Thyroid gland (tissue), 4 donors: ENCODE measurements around the gene OR2V2. TPM values are rescaled to one million over a fixed set of nuclear protein-coding genes. Genes with fewer than 3 reads are reported as not detected.
"Not testable (repeated sequence)": the region's sequence is repeated elsewhere in the genome, so short reads cannot be mapped to it uniquely, and the experiment has no call there.

ENCODE experiments used
- DNase-seq, 2 donors: peaks; one replicate each; pipeline ENCODE4 v3.0.0-alpha.2; 2019
- H3K27ac ChIP-seq, 3 donors: fragments of 200-600 bp; sonication (generic); 1 replicate in 2 of 3; 2 replicates in 1 of 3; pipeline ENCODE4 v1.5.1; 2016 to 2019; ENCODE audit warnings: mild to moderate bottlenecking in 1 of 3, moderate library complexity in 1 of 3
- H3K27me3 ChIP-seq: fragments of 200-600 bp; sonication (generic); one replicate; pipeline ENCODE4 v1.5.1; 2019
- H3K36me3 ChIP-seq, 2 donors: fragments of 200-600 bp; sonication (generic); one replicate each; pipeline ENCODE4 v1.5.1; 2016 to 2019
- H3K4me1 ChIP-seq, 2 donors: fragments of 200-600 bp; sonication (generic); one replicate each; pipeline ENCODE4 v1.5.1; 2017 to 2019
- H3K4me3 ChIP-seq, 3 donors: fragments of 200-600 bp; sonication (generic); replicated peaks in 1 of 3; 1 replicate in 2 of 3; 2 replicates in 1 of 3; pipeline ENCODE4 v1.5.1; 2016; ENCODE audit warnings: mild to moderate bottlenecking in 1 of 3
- H3K9me3 ChIP-seq: fragments of 200-600 bp; sonication (generic); one replicate; pipeline ENCODE4 v1.5.1; 2017
- POLR2A ChIP-seq, 2 donors: fragments of 450-650 bp; IDR thresholded peaks; one replicate each; pipeline ENCODE4 v1.6.1; 2017; ENCODE audit warnings: antibody characterized with exemption in 2 of 2, mild to moderate bottlenecking in 2 of 2, moderate library complexity in 1 of 2
- WGBS, 2 donors: methylation state at CpG; one replicate each; pipeline ENCODE4 v1.1.5; 2017; 5-methylcytosine and 5-hydroxymethylcytosine counted together
- intact Hi-C: fragments of 100-400 bp; cut with DNase I; formaldehyde crosslinking; loops from one replicate; pipeline ENCODE4 v1.15.1; 2023
- total RNA-seq, 4 donors: library from RNA; depleted of rRNA; stranded (reverse); fragments of >200 nt; gene quantifications; one replicate each; pipeline ENCODE4 v1.2.3, GENCODE V29; 2016
- TF ChIP-seq, protein P1 (sequence below), 6 experiments: fragments of 200-600 bp in 3 of 6; fragments of 450-650 bp in 3 of 6; sonication (generic) in 3 of 6; IDR thresholded peaks; one replicate each; pipeline ENCODE4 v1.5.1; 2016 to 2019; ENCODE audit warnings: antibody characterized with exemption in 6 of 6, mild to moderate bottlenecking in 2 of 6, inconsistent platforms in 1 of 6, moderate library complexity in 1 of 6

The OR2V2 gene
- total RNA-seq, 4 donors from 2014 or later: not detected

- no peak overlapping the region for H3K4me3 ChIP-seq
- TF ChIP-seq, protein P1, sequence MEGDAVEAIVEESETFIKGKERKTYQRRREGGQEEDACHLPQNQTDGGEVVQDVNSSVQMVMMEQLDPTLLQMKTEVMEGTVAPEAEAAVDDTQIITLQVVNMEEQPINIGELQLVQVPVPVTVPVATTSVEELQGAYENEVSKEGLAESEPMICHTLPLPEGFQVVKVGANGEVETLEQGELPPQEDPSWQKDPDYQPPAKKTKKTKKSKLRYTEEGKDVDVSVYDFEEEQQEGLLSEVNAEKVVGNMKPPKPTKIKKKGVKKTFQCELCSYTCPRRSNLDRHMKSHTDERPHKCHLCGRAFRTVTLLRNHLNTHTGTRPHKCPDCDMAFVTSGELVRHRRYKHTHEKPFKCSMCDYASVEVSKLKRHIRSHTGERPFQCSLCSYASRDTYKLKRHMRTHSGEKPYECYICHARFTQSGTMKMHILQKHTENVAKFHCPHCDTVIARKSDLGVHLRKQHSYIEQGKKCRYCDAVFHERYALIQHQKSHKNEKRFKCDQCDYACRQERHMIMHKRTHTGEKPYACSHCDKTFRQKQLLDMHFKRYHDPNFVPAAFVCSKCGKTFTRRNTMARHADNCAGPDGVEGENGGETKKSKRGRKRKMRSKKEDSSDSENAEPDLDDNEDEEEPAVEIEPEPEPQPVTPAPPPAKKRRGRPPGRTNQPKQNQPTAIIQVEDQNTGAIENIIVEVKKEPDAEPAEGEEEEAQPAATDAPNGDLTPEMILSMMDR (IDR thresholded peaks at IDR 0.05): no peak
- TF ChIP-seq POLR2A (IDR thresholded peaks at IDR 0.05): peak in 1 of 2 donors; percentile 32
- H3K27ac ChIP-seq: no peak overlapping the region
- WGBS, 2 donors: 7 to 14% methylated on average over 21 to 25 of the region's 62 CpGs
- intact Hi-C loops: no loop called here
- H3K4me1 ChIP-seq: peaks cover 6% of the 10 kb centered on the region in 2 donors
- H3K27me3 ChIP-seq: peaks cover 9% of the 10 kb centered on the region
- no peaks in the 10 kb centered on the region for H3K9me3 ChIP-seq
- no peaks in the 10 kb centered on the region for H3K36me3 ChIP-seq
- DNase-seq: peak; percentile 62 to 87
Measured at GRCh38 chr5:181100121-181100875, 47.1 kb upstream of the OR2V2 start.

DNA sequence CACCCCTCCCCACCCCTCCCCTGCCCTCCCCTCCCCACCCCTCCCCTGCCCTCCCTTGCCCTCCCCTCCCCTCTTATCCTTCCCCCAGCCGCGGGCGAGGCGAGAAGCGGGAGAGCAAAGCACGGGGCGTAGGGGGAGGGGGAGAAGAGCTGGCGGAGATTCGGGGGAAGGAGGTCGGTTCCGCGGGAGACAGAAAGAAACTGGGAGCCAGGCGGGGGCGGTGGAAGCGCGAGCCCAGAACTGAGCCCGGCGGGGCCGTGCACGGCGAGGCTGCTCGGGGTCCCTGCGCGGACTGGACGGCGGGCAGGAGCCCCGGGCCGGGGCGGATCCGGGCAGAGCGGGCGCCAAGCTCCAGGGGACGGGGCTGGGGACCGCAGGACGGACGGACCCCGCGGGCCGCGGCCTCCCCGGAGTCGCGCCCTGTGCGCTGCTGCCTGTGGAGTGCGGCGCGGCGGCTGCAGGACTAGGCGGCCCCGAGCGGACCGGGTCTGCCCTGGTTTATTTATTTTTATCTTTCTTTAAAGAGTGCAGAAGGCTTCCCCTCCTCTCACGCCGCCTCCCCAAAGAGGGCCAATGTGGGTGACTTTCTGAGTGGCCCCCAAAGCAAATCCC lies 46.2 kb upstream of the OR2V2 start:
- intact Hi-C loops, DNase-seq, H3K4me1 ChIP-seq, H3K4me3 ChIP-seq, H3K36me3 ChIP-seq, H3K9me3 ChIP-seq, H3K27ac ChIP-seq, H3K27me3 ChIP-seq: not testable (repeated sequence)
- WGBS, 2 donors: no CpG with 5 or more reads among the region's 54 CpGs

DNA sequence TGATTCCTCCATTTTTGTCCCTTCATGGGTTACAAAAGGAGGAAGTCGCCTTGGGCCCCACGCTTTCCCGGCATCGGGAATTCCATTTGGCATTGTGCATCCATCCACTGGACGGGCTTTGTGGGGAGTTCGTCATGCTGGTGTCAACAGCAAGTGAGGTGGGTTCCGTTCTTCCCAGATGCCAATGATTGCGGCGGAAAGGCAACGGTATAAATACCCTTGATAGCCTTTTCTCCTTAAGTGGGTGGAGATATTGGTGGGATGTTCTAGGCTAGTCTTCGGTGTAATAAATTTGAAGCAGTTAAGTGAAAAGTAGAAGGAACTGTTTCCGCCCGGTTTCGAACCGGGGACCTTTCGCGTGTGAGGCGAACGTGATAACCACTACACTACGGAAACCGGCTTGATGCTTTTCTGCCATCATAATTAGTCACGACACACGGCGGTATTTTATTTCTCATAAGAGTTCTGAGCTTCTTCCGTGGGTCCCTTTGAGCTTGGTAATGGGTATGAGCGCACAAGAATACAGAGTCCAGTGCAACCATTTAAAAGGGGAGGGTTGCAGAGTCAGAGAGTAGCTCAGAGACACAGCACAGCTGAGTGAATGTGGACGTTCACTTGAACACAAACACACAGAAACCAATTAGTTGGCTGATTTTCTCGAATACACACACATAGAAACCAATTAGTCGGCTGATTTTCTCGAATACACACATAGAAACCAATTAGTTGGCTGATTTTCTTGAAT lies 45.3 kb upstream of the OR2V2 start:
- H3K27ac ChIP-seq, H3K36me3 ChIP-seq, H3K9me3 ChIP-seq, H3K4me3 ChIP-seq, intact Hi-C loops, H3K27me3 ChIP-seq, DNase-seq, H3K4me1 ChIP-seq: not testable (repeated sequence)
- WGBS, 2 donors: no CpG with 5 or more reads among the region's 30 CpGs

DNA sequence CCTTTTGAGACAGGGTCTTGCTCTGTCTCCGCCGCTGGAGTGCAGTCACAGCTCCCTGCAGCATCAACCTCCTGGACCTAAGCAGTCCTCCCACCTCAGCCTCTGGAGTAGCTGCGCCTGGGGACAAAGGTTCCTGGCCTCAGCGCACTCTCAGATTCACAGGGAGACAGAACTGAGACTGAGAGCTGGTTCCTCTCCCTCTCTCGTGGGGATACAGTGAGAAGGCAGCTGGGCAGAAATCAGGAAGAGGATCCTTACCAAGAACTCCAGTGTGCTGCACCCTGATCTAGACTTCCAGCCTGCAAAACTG lies 43.2 kb upstream of the OR2V2 start:
- H3K4me3 ChIP-seq, H3K9me3 ChIP-seq, DNase-seq, intact Hi-C loops, H3K36me3 ChIP-seq, H3K4me1 ChIP-seq, H3K27me3 ChIP-seq, H3K27ac ChIP-seq: not testable (repeated sequence)
- WGBS, 2 donors: 5 to 16% methylated on average over 4 to 5 of the region's 5 CpGs

GRCh38 chr5:181104606-181105390 lies 42.6 kb upstream of the OR2V2 start:
- DNase-seq, H3K36me3 ChIP-seq, H3K27ac ChIP-seq, intact Hi-C loops, H3K4me3 ChIP-seq, H3K4me1 ChIP-seq, H3K27me3 ChIP-seq, H3K9me3 ChIP-seq: not testable (repeated sequence)
- 13 to 92% methylated on average over 9 to 14 of the region's 20 CpGs for WGBS, 2 donors

- WGBS, 2 donors: 43 to 90% methylated on average over 7 of the region's 7 CpGs
- DNase-seq: no peak
- Histone ChIP-seq H3K4me1 (peaks cover 0 to under 1% of the 10 kb centered on the region in 2 donors), H3K4me3 (no peak overlapping the region), H3K9me3 (no peaks in the 10 kb centered on the region), H3K36me3 (no peaks in the 10 kb centered on the region), H3K27me3 (peaks cover 3% of the 10 kb centered on the region), H3K27ac (no peak overlapping the region)
- TF ChIP-seq, protein P1 (IDR thresholded peaks at IDR 0.05): no peak
- no peak for TF ChIP-seq POLR2A (IDR thresholded peaks at IDR 0.05)
- intact Hi-C loops: no loop called here
Measured at GRCh38 chr5:181105391-181106025, 41.9 kb upstream of the OR2V2 start.
